PC-3 (cell line): ENCODE measurements around the gene CRLF2.

Experiments
- EZH2 ChIP-seq: fragments of 300-600 bp; sonication (generic); IDR thresholded peaks from one replicate; pipeline ENCODE4 v1.6.1; 2017; ENCODE audit warnings: antibody characterized with exemption, mild to moderate bottlenecking, low read length; ENCODE audit not compliant: unreplicated experiment
- EZH2phosphoT487 ChIP-seq: fragments of 300-600 bp; sonication (generic); IDR thresholded peaks from 2 replicates; pipeline ENCODE4 v1.6.1; 2018; ENCODE audit warnings: mild to moderate bottlenecking, antibody characterized with exemption, low read length, borderline replicate concordance
- TF ChIP-seq, protein P1 (sequence below): fragments of 300-600 bp; sonication (generic); conservative IDR thresholded peaks from 2 replicates; pipeline ENCODE4 v1.5.1; 2017; ENCODE audit warnings: antibody characterized with exemption, low read depth, mild to moderate bottlenecking, low read length

DNA sequence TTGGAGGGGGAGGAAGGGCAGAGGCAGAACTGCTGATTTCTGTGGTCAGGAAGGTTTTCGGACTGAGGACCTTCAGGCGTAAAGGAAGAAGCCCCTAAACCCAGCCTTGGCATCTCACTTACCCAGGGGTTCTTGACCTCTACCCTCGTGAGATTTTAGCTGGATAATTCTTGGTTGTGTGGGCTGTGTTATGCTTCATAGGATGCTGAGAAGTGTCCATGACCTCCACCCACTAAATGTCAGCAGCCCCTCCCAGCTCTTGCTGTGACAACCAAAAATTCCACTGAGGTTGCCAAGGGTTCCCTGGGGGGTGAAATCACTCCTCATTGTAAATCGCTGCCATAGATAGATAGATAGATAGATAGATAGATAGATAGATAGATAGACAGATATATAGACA lies 5.8 kb upstream of the CRLF2 start:
- TF ChIP-seq EZH2 (no peak), EZH2phosphoT487 (no peak)
- TF ChIP-seq, protein P1, sequence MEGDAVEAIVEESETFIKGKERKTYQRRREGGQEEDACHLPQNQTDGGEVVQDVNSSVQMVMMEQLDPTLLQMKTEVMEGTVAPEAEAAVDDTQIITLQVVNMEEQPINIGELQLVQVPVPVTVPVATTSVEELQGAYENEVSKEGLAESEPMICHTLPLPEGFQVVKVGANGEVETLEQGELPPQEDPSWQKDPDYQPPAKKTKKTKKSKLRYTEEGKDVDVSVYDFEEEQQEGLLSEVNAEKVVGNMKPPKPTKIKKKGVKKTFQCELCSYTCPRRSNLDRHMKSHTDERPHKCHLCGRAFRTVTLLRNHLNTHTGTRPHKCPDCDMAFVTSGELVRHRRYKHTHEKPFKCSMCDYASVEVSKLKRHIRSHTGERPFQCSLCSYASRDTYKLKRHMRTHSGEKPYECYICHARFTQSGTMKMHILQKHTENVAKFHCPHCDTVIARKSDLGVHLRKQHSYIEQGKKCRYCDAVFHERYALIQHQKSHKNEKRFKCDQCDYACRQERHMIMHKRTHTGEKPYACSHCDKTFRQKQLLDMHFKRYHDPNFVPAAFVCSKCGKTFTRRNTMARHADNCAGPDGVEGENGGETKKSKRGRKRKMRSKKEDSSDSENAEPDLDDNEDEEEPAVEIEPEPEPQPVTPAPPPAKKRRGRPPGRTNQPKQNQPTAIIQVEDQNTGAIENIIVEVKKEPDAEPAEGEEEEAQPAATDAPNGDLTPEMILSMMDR: no peak
